CD4-positive, alpha-beta memory T cell (primary cell): Measurements from ENCODE around the gene SORCS2. TPM values are rescaled to one million over a fixed set of nuclear protein-coding genes. Genes with fewer than 3 reads are reported as not detected.

Source experiments
- CTCF ChIA-PET: fragments of 350-600 bp; sonication (Branson Sonifier 250); formaldehyde crosslinking; loops from one replicate; lab custom pipeline; 2021; ENCODE audit warnings: inconsistent platforms; ENCODE audit not compliant: partially characterized antibody; lab: Charles Lee
- POLR2A ChIA-PET: fragments of 350-600 bp; sonication (Branson Sonifier 250); formaldehyde crosslinking; loops from one replicate; lab custom pipeline; 2021; ENCODE audit not compliant: partially characterized antibody; lab: Charles Lee
- DNase-seq, 5 donors: peaks; one replicate each; pipeline versions ENCODE4 v3.0.0 to v3.0.0-alpha.2; 2020 to 2022; ENCODE audit warnings: mixed read lengths in 1 of 5
- H3K27ac ChIP-seq: one replicate; pipeline ENCODE4 v1.7.0; 2013; ENCODE audit warnings: low read depth, low read length
- H3K27me3 ChIP-seq: 2 replicates; pipeline ENCODE4 v1.7.0; 2013; ENCODE audit warnings: mild to moderate bottlenecking, low read length, moderate library complexity; ENCODE audit not compliant: insufficient read depth
- H3K36me3 ChIP-seq: 2 replicates; pipeline ENCODE4 v1.7.0; 2013; ENCODE audit warnings: mild to moderate bottlenecking, low read length, moderate library complexity; ENCODE audit not compliant: insufficient read depth
- H3K4me1 ChIP-seq: 2 replicates; pipeline ENCODE4 v1.7.0; 2013; ENCODE audit warnings: mild to moderate bottlenecking, low read length, moderate library complexity; ENCODE audit not compliant: insufficient read depth
- H3K4me3 ChIP-seq, 2 donors: one replicate each; pipeline ENCODE4 v1.7.0; 2013; ENCODE audit warnings: low read length in 2 of 2, mild to moderate bottlenecking in 1 of 2
- H3K9me3 ChIP-seq, 2 donors: one replicate each; pipeline ENCODE4 v1.7.0; 2013; ENCODE audit warnings: low read length in 2 of 2, control low read depth in 1 of 2; ENCODE audit not compliant: control insufficient read depth in 1 of 2
- H3K27ac Mint-ChIP-seq, 7 donors: one replicate each; pipeline ENCODE4 v1.8.0; 2020 to 2021; ENCODE audit warnings: mixed read lengths in 7 of 7, mild to moderate bottlenecking in 6 of 7, inconsistent platforms in 3 of 7, moderate library complexity in 3 of 7
- H3K27me3 Mint-ChIP-seq, 2 donors: one replicate each; pipeline ENCODE4 v1.8.0; 2020 to 2021; ENCODE audit warnings: mixed read lengths in 2 of 2
- H3K36me3 Mint-ChIP-seq, 2 donors: one replicate each; pipeline ENCODE4 v1.8.0; 2020 to 2021; ENCODE audit warnings: mixed read lengths in 2 of 2, inconsistent platforms in 1 of 2, mild to moderate bottlenecking in 1 of 2
- H3K4me1 Mint-ChIP-seq, 4 donors: one replicate each; pipeline ENCODE4 v1.8.0; 2020 to 2021; ENCODE audit warnings: mixed read lengths in 4 of 4, mild to moderate bottlenecking in 1 of 4
- H3K4me3 Mint-ChIP-seq, 8 donors: one replicate each; pipeline ENCODE4 v1.8.0; 2020 to 2021; ENCODE audit warnings: mixed read lengths in 8 of 8, mild to moderate bottlenecking in 7 of 8, moderate library complexity in 6 of 8, inconsistent platforms in 3 of 8
- H3K9me3 Mint-ChIP-seq, 8 donors: one replicate each; pipeline ENCODE4 v1.8.0; 2020 to 2021; ENCODE audit warnings: mixed read lengths in 8 of 8, mild to moderate bottlenecking in 5 of 8, inconsistent platforms in 3 of 8, moderate library complexity in 1 of 8
- intact Hi-C: fragments of 100-400 bp; cut with micrococcal nuclease; formaldehyde crosslinking; loops from one replicate; pipeline ENCODE4 v1.15.1; 2023
- polyA plus RNA-seq, 2 donors: library from polyadenylated mRNA; unstranded; fragments of 300-500 nt; fragmentation: Illumina TruSeq; gene quantifications; one replicate each; pipeline ENCODE4 v1.2.3, GENCODE V29; 2021
- total RNA-seq, 2 experiments: library from RNA; stranded (reverse); gene quantifications; one replicate each; pipeline ENCODE4 v1.2.3, GENCODE V29; 2021

Gene SORCS2
- total and polyA plus RNA-seq, 4 experiments from 2014 or later = not detected

GRCh38 chr4:7261536-7261935 lies 69.2 kb downstream of the SORCS2 start:
- no peak overlapping the region for H3K4me3 Mint-ChIP-seq
- intact Hi-C loops = no loop called here
- ChIA-PET POLR2A (no interaction called here), CTCF (no interaction called here)
- H3K27ac Mint-ChIP-seq = no peak overlapping the region
- peaks cover 0 to 12% (median 0%) of the 10 kb centered on the region in 8 donors for H3K9me3 Mint-ChIP-seq
- no peak for DNase-seq
- peaks cover 3 to 18% of the 10 kb centered on the region in 2 donors for H3K27me3 Mint-ChIP-seq
- Histone ChIP-seq H3K9me3 (no peaks in the 10 kb centered on the region), H3K36me3 (no peaks in the 10 kb centered on the region), H3K27ac (no peak overlapping the region), H3K4me1 (no peaks in the 10 kb centered on the region), H3K4me3 (no peak overlapping the region), H3K27me3 (no peaks in the 10 kb centered on the region)
- no peaks in the 10 kb centered on the region for H3K4me1 Mint-ChIP-seq
- no peaks in the 10 kb centered on the region for H3K36me3 Mint-ChIP-seq

- Mint-ChIP-seq H3K36me3 (no peaks in the 10 kb centered on the region), H3K4me3 (no peak overlapping the region), H3K4me1 (no peaks in the 10 kb centered on the region), H3K9me3 (peaks cover 0 to 12% (median 0%) of the 10 kb centered on the region in 8 donors), H3K27ac (no peak overlapping the region), H3K27me3 (peaks cover 1 to 18% of the 10 kb centered on the region in 2 donors)
- Histone ChIP-seq H3K27ac (no peak overlapping the region), H3K36me3 (no peaks in the 10 kb centered on the region), H3K9me3 (no peaks in the 10 kb centered on the region), H3K27me3 (no peaks in the 10 kb centered on the region), H3K4me1 (no peaks in the 10 kb centered on the region), H3K4me3 (no peak overlapping the region)
- POLR2A ChIA-PET = no interaction called here
- intact Hi-C loops = no loop called here
- no peak for DNase-seq
- CTCF ChIA-PET = no interaction called here
Observed at GRCh38 chr4:7262134-7262533, 69.8 kb downstream of the SORCS2 start.

GRCh38 chr4:7263166-7263565 lies 70.8 kb downstream of the SORCS2 start:
- no peak overlapping the region for H3K27ac Mint-ChIP-seq
- Histone ChIP-seq H3K4me3 (no peak overlapping the region), H3K9me3 (no peaks in the 10 kb centered on the region), H3K4me1 (no peaks in the 10 kb centered on the region), H3K27me3 (no peaks in the 10 kb centered on the region), H3K36me3 (no peaks in the 10 kb centered on the region), H3K27ac (no peak overlapping the region)
- H3K27me3 Mint-ChIP-seq = peaks cover 1 to 18% of the 10 kb centered on the region in 2 donors
- DNase-seq = no peak
- intact Hi-C loops = no loop called here
- POLR2A ChIA-PET = no interaction called here
- no peak overlapping the region for H3K4me3 Mint-ChIP-seq
- peaks cover 0 to 10% (median 0%) of the 10 kb centered on the region in 8 donors for H3K9me3 Mint-ChIP-seq
- CTCF ChIA-PET = no interaction called here
- no peaks in the 10 kb centered on the region for H3K4me1 Mint-ChIP-seq
- H3K36me3 Mint-ChIP-seq = no peaks in the 10 kb centered on the region

- no peak for DNase-seq
- no peaks in the 10 kb centered on the region for H3K36me3 Mint-ChIP-seq
- Histone ChIP-seq H3K4me1 (no peaks in the 10 kb centered on the region), H3K36me3 (no peaks in the 10 kb centered on the region), H3K27ac (no peak overlapping the region), H3K4me3 (no peak overlapping the region), H3K9me3 (no peaks in the 10 kb centered on the region), H3K27me3 (no peaks in the 10 kb centered on the region)
- ChIA-PET CTCF (no interaction called here), POLR2A (no interaction called here)
- no peak overlapping the region for H3K4me3 Mint-ChIP-seq
- H3K27me3 Mint-ChIP-seq = peaks cover 0 to 7% of the 10 kb centered on the region in 2 donors
- peaks cover 0 to 5% (median 0%) of the 10 kb centered on the region in 8 donors for H3K9me3 Mint-ChIP-seq
- no peak overlapping the region for H3K27ac Mint-ChIP-seq
- no peaks in the 10 kb centered on the region for H3K4me1 Mint-ChIP-seq
- intact Hi-C loops = no loop called here
Observed at GRCh38 chr4:7264694-7265093, 72.4 kb downstream of the SORCS2 start.

GRCh38 chr4:7266525-7267292 lies 74.4 kb downstream of the SORCS2 start:
- CTCF ChIA-PET = no interaction called here
- intact Hi-C loops = no loop called here
- Mint-ChIP-seq H3K4me1 (no peaks in the 10 kb centered on the region), H3K9me3 (peaks cover 0 to 1% (median 0%) of the 10 kb centered on the region in 8 donors), H3K4me3 (no peak overlapping the region), H3K27ac (no peak overlapping the region), H3K36me3 (no peaks in the 10 kb centered on the region), H3K27me3 (peaks cover 3 to 12% of the 10 kb centered on the region in 2 donors)
- Histone ChIP-seq H3K4me1 (no peaks in the 10 kb centered on the region), H3K36me3 (no peaks in the 10 kb centered on the region), H3K27me3 (no peaks in the 10 kb centered on the region), H3K27ac (no peak overlapping the region), H3K9me3 (no peaks in the 10 kb centered on the region), H3K4me3 (no peak overlapping the region)
- DNase-seq = no peak
- POLR2A ChIA-PET = no interaction called here

- ChIA-PET POLR2A (no interaction called here), CTCF (interaction anchor here (0.6 kb wide), 1 partner anchor 123 kb away, joined by 3 read pairs; no protein-coding TSS in a partner anchor)
- DNase-seq = no peak
- Mint-ChIP-seq H3K27me3 (peaks cover 3 to 9% of the 10 kb centered on the region in 2 donors), H3K27ac (no peak overlapping the region), H3K4me3 (no peak overlapping the region), H3K9me3 (peaks cover 0 to 1% (median 0%) of the 10 kb centered on the region in 8 donors), H3K36me3 (no peaks in the 10 kb centered on the region), H3K4me1 (no peaks in the 10 kb centered on the region)
- intact Hi-C loops = no loop called here
- no peaks in the 10 kb centered on the region for H3K27me3 ChIP-seq
- no peaks in the 10 kb centered on the region for H3K9me3 ChIP-seq
- no peaks in the 10 kb centered on the region for H3K36me3 ChIP-seq
- no peak overlapping the region for H3K27ac ChIP-seq
- H3K4me3 ChIP-seq = no peak overlapping the region
- H3K4me1 ChIP-seq = no peaks in the 10 kb centered on the region
Observed at GRCh38 chr4:7267829-7268228, 75.5 kb downstream of the SORCS2 start.

- Mint-ChIP-seq H3K27ac (no peak overlapping the region), H3K9me3 (peaks cover 0 to 1% (median 0%) of the 10 kb centered on the region in 8 donors), H3K36me3 (no peaks in the 10 kb centered on the region), H3K4me1 (no peaks in the 10 kb centered on the region), H3K4me3 (no peak overlapping the region), H3K27me3 (peaks cover 3 to 9% of the 10 kb centered on the region in 2 donors)
- ChIA-PET POLR2A (no interaction called here), CTCF (no interaction called here)
- DNase-seq = no peak
- intact Hi-C loops = no loop called here
- Histone ChIP-seq H3K4me3 (no peak overlapping the region), H3K36me3 (no peaks in the 10 kb centered on the region), H3K27me3 (no peaks in the 10 kb centered on the region), H3K27ac (no peak overlapping the region), H3K4me1 (no peaks in the 10 kb centered on the region), H3K9me3 (no peaks in the 10 kb centered on the region)
Observed at GRCh38 chr4:7268941-7269340, 76.6 kb downstream of the SORCS2 start.
